Measurements from ENCODE around the gene MAZ. TPM values are rescaled to one million over a fixed set of nuclear protein-coding genes. Genes with fewer than 3 reads are reported as not detected.

Gene MAZ
- total and polyA plus RNA-seq, 2 of the 13 experiments (the other 11 are each of a cell fraction or from before 2014, with no cell fraction given) = 203 to 277 TPM

GRCh38 chr16:29784901-29785500 is 21.3 kb upstream of the MAZ start (continued):
- TF ChIP-seq ZNF597 (CRISPR knock-in tag; IDR thresholded peaks at IDR 0.05) (no peak), AGO1 (IDR thresholded peaks at IDR 0.05; ENCODE audit: low read depth, low read length, poor library complexity, severe bottlenecking) (peak; percentile 65), ZNF282 (IDR thresholded peaks at IDR 0.05; ENCODE audit: partially characterized antibody) (no peak), HNF4G (IDR thresholded peaks at IDR 0.05; ENCODE audit: borderline replicate concordance, low read depth, low read length) (no peak), HNF4G (CRISPR knock-in tag; IDR thresholded peaks at IDR 0.05; ENCODE audit: borderline replicate concordance, low read depth) (no peak), ZNF280B (CRISPR knock-in tag; IDR thresholded peaks at IDR 0.05; ENCODE audit: borderline replicate concordance) (peak; percentile 76; the same call in 1 of the 2 replicates), ZUFSP (CRISPR knock-in tag; IDR thresholded peaks at IDR 0.05; ENCODE audit: borderline replicate concordance) (no peak), SP4 (CRISPR knock-in tag; IDR thresholded peaks at IDR 0.05) (0 out of 2 replicates have a peak, but pooled peaks have one; percentile 14), HNF1B (CRISPR knock-in tag; IDR thresholded peaks at IDR 0.05) (peak; percentile 53), CREBL2 (CRISPR knock-in tag; IDR thresholded peaks at IDR 0.05; ENCODE audit: borderline replicate concordance) (peak; percentile 56; the same call in 1 of the 2 replicates), TEAD3 (CRISPR knock-in tag; optimal IDR thresholded peaks at IDR 0.05; ENCODE audit: borderline replicate concordance) (peak; percentile 65), DNMT3B (CRISPR knock-in tag; conservative IDR thresholded peaks at IDR 0.05) (no peak), RFX1 (IDR thresholded peaks at IDR 0.05) (no peak), ZNF780A (CRISPR knock-in tag; IDR thresholded peaks at IDR 0.05) (0 out of 2 replicates have a peak, but pooled peaks have one; percentile 22), YEATS2 (CRISPR knock-in tag; IDR thresholded peaks at IDR 0.05; ENCODE audit: borderline replicate concordance) (peak; percentile 80; the same call in 1 of the 2 replicates), MIXL1 (CRISPR knock-in tag; IDR thresholded peaks at IDR 0.05) (peak; percentile 71), ZNF816 (CRISPR knock-in tag; IDR thresholded peaks at IDR 0.05; ENCODE audit: borderline replicate concordance) (no peak), ZNF784 (CRISPR knock-in tag; IDR thresholded peaks at IDR 0.05; ENCODE audit: borderline replicate concordance) (peak; percentile 84; the same call in 1 of the 2 replicates), WIZ (CRISPR knock-in tag; IDR thresholded peaks at IDR 0.05) (no peak), ZNF570 (CRISPR knock-in tag; IDR thresholded peaks at IDR 0.05; ENCODE audit: borderline replicate concordance) (no peak), MAFG (CRISPR knock-in tag; IDR thresholded peaks at IDR 0.05) (no peak), NR3C1 (CRISPR knock-in tag; IDR thresholded peaks at IDR 0.05) (no peak), REPIN1 (CRISPR knock-in tag; IDR thresholded peaks at IDR 0.05; ENCODE audit: borderline replicate concordance, low read depth) (peak; percentile 61; the same call in 1 of the 2 replicates)

Data from HepG2 (cell line).